ENCODE measurements around the gene BMERB1.
"Not testable (repeated sequence)": the region's sequence is repeated elsewhere in the genome, so short reads cannot be mapped to it uniquely, and the experiment has no call there.

The BMERB1 gene

GRCh38 chr16:15466131-15466530 lies 31.7 kb downstream of the BMERB1 start:
- DNase-seq: no peak

GRCh38 chr16:15466886-15467781 lies 32.7 kb downstream of the BMERB1 start:
- no peak for DNase-seq

DNA sequence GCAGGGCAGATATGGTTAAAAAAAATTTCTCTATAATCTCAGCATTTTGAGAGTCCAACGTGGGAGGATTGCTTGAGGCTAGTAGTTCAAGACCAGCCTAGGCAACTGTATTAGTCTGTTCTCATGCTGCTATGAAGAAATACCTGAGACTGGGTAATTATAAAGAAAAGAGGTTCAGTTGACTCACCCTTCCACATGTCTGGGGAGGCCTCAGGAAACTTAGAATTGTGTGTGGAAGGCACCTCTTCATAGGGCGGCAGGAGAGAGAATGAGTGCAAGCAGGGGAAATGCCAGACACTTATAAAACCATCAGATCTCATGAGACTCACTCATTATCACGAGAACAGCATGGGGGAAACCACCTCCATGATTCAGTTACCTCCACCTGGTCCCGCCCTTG lies 42.6 kb downstream of the BMERB1 start:
- DNase-seq: not testable (repeated sequence)

DNA sequence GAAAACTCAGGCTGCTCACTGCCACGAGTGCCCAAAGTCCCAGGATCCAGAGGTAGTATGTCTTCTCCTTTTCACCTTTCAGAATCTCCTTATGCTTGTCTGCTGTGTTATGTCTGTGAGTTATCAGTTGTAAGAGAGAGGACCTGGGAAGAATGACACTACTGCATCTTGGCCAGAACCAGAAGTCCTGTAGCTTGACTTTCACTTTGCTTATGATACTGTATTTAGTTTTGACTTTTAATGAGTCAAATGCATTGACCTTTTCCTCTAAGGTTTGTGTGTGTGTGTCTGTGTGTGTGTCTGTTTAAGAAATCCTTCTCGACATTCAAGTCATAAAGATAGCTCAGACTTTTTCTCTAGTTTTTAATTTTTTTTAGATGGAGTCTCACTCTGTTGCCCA lies 43.4 kb downstream of the BMERB1 start:
- no peak for DNase-seq

DNA sequence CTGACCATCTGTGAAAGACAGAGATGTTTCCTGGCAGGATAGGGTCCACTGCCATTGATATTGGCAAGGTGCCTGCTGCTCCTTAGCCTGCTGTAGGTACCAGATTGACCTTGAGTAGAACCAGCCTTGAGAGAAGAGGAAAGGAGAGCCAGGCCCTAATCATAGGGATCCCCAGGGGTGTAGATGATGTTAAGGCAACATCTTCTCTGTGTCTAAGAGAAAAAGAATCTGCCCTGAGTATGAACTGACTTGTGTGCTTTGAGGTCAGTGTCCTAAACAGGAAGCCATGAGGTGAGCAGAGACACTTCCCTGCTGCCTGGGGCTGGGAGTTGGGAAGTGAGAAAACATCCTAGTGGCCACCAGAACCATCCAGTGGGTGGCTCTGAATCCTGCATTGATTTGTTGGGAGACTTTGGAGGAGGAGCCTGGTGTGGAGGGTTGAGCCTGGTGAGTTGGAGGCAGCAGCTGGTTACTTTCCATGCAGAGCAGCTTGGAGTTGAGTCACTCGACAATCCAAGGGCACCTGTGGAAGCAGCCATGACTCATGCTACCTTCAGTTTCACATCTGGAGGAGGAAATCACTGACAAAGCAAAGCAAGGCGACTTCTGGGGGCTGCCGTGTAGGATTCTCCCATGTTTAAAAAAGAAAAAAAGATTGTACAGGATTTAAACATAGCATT lies 47.8 kb downstream of the BMERB1 start:
- DNase-seq: no peak

DNA sequence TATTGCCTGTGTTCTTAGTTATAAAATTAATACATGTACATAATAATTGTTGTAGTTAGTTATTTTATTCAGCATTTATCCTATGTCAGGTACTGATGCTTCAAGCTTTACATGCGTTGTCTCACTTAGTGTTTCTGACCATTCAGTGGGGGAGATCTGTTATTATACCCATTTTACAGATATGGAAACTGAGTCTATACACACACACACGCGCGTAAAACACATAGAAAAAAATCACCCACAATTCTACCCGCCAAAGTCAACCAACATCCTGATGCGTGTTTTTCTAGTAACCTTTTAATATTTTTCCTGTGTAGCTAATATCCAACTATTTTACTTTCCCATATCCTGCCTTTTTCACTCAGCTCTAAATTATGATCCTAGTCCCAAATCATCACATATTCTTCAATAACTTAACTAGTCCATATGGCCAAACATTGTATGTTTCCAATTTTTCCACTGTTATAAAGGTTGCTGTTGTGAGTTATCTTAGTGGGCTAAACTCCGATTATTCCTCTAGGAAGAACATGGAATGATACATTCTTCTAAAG lies 48.4 kb downstream of the BMERB1 start:
- DNase-seq: no peak

- no peak for DNase-seq
These were observed 49.5 kb downstream of the BMERB1 start for GRCh38 chr16:15483857-15484256.

DNA sequence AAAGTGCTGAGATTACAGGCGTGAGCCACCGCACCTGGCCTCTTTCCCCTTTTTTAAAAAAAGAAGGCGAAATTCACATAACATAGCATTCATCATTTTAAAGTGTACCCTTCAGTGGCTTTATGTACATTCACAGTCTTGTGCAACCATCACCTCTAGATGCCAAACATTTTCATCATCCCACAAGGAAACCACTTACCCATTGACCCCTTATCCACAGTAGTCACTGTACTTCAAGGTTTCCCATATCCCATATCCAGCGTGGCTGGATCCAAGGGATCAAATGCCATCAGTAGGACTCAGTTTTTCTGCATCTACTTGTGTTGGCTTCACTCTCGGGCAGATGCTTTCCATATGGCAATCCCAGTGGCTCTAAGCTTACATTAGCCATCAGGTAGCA lies 50.3 kb downstream of the BMERB1 start:
- no peak for DNase-seq

DNA sequence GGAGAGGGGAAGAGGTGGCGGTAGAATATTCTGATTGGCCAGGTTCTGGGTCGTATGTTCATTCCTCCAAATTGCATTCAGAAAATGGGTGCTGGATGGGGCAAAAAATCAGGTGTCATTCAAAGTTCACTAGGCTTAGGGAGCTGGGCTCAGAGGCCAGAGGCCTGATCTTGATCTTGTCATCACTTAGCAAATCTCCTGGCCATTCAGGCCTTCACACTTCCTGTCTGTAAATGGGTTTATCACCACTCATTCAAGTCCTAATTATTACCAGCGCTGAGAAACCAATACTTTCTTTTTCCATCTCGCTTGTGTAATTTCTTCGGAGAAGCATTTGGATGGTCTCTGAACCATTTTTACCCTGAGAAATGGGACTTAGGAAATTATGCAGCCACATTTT lies 50.8 kb downstream of the BMERB1 start:
- no peak for DNase-seq

DNA sequence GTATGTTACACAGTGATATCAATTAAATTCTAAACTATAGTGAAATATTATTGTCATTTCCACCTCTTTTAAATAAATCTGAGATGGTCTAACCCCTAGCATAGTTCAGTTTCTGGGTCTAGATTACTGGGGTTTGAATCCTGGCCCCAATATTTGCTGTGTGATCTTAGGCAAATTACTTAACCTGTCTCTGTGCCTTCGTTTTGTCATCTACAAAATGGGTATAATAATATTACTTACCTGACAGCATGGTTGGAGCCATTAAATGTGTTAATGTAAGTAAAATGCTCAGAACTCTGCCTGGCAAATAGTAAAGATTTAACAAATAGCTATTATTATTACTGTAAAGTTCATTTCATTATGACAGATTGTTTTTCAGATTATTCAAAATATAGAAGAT lies 52.3 kb downstream of the BMERB1 start:
- DNase-seq: no peak

DNA sequence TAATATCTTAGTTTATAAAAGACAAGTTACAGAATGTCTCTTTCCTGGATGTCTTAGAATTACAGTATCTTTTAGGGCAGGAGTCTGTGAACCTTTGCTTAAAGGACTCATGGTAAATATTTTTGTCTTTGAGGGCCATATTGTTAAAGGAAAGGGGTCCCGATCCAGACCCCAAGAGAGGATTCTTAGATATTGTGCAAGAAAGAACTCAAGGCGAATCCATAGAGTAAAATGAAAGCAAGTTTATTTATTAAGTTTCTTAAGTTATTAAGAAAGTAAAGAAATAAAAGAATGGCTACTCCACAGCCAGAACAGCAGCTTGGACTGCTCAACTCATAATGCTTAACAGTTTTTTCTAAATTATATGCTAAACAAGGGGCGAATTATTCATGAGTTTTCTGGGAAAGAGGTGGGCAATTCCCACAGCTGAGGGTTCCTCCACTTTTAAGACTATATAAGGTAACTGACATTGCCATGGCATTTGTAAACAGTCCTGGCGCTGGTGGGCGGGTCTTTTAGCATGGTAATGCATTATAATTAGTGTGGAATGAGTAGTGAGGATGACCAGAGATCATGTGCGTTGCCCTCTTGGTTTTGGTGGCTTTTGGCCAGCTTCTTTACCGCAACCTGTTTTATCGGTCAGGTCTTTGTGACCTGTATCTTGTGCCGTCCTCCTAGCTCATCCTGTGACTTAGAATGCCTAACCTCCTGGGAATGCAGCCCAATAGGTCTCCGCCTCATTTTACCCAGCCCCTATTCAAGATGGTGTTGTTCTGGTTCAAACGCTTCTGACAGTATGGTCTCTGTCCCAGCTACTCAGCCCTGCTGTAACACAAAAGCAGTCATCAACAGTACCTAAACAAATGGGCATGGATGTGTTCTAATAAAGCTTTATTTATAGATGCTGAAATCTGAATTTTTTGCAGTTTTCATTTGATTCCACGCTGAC lies 53.2 kb downstream of the BMERB1 start:
- no peak for DNase-seq

DNA sequence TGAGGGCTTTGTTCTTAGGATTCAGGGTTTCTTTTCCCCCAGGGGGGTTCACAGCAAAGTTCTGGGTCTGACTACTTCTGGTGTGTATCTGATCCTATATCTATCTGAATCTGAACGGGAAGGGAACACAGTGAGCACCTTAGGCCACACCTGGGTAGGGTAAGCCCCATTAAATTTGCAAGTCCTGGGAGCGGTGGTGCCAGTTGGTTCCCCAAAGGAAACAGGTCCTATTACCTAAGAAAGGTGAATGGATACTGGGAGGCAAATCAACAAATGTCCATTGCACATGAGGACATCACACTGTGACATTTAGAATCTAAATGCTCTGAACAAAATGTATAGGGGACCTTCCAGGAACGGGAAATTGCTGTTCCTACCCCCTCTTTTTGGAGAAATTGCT lies 54.6 kb downstream of the BMERB1 start:
- DNase-seq: no peak

DNA sequence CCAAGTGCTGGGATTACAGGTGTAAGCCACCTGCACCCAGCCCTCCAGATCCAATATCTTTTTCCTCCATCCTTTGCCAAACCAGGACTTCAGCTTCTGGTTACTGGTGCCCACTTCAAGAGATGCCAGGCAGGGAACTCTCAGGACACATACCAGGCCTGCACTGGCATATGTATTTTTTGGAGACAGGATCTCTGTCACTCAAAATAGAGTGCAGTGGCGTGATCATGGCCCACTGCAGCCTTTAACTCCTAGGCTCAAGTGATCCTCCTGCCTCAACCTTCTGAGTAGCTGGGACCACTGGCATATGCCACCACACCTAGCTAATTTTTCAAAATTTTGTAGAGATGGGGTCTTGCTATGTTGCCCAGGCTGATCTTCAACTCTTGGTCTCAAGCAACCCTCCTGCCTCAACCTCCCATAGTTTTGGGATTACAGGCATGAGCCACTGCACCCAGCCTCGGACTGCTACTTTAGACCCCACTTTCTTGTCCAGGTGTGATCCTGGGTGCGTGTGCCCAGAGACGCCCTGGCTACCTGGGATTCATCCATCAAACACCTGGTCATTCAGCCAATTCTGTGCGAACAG lies 55.8 kb downstream of the BMERB1 start:
- no peak for DNase-seq

DNA sequence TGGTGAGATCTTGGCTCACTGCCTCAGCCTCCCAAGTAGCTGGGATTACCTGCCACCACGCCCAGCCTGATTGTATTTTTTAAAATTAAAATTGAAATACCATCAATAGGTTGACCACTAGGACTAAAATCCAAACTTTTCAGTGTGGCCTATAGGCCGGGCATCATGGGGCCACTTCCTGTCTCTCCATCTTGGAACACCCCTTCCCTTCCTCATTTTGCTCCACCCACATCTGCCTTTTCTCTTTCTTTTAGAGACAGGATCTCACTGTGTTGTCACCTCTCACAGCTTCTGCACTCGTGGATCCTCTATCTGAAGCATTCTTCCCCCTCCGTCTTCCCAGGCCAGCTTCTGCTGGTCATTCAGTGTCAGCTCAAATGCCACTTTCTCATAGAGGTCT lies 57.0 kb downstream of the BMERB1 start:
- no peak for DNase-seq

DNA sequence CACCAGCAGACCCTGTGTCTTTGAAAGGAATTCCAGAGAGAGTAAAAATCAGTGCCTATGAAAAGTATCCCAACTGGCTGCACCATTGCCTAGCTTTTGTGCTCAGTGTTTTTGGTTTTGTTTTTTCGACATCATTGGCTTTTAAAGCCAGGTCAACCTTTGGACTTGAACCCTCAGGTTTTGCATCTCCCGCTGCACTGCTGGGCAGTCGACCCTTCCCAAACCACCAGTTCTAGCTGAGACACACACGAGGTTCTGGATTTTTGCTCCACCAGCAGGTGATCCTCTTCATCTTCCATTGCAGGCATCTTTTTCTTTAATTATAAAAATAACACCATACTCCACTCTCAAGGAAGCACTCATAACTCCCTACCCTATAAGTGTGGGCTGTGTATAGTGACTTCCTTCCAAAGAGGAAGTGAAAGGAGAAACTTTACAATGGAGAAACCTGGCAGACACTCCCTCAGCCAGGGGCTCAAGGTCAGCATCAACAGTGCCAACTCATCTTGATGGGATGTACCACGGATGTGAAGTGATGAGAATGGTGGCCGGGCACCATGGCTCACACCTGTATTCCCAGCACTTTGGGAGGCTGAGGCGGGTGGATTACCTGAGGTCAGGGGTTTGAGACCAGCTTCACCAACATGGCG lies 57.8 kb downstream of the BMERB1 start:
- DNase-seq: no peak

DNA sequence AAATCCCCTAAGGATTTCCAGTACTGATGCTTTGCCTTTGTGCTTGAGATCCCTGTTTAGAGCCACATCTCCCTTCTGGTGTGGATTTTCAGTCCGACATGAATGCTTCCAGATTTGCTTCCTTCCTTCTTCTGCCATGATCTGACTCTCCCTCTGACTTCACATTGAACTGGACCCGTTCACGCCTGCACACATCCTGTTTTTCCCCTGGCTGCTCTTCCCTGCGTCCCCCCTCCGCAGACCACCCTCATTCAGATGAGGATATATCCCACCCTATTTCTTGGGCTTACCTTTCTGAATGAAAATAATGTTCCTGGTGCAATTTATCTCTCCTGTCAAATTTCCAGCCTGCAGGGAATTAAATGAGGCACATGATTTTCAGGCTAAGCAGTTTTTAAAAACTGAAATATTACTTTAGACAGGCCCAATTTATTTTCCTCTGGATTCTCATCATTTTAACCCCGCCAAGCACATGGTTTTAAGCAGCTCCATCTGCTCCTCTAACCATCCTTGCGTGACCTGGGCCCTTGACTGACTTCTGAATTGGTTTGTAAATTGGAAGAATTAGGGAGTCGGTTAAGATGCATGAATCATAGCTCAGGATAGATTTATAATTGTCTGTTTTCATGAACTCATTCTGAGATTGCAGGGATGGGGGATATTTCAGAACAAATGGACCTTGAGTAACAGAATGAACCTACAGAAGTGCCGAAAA lies 59.2 kb downstream of the BMERB1 start:
- DNase-seq: no peak

- no peak for DNase-seq
These were observed 59.8 kb downstream of the BMERB1 start for GRCh38 chr16:15494236-15494635.

GRCh38 chr16:15495898-15496297 lies 61.5 kb downstream of the BMERB1 start:
- DNase-seq: no peak

DNA sequence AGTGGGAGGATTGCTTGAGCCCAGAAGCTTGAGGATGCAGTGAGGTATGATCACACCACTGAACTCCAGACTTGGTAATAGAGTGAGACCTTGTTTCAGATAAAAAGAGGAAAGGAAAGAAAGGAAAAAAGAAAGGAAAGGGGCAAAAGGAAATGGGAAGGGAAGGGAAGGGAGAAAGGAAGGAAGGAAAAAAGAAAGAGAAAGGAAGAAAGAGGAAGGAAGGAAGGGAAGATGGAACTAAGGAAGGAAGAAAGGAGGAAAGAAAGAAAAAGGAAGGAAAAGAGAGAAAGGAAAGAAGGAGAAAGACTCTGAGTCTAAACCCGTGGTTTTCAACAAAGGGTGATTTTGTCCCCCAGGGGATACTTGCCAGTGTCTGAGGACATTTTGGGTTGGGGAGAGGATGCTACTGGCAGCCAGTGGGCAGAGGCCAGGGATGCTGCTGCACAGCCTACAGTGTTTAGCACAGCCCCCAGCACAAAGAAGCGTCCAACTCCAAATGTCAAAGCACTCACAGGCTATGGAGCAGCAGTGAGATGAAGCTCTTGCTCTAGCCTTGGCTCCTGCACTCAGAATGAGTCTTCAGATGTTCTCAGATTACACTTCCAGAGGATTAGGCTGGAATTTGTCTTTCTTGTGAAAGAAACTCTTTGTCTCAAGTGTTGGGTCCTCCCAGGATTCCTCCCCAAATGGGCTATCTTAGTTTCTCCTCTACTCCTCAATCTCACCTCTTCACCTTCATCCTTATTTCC lies 64.2 kb downstream of the BMERB1 start:
- no peak for DNase-seq

DNA sequence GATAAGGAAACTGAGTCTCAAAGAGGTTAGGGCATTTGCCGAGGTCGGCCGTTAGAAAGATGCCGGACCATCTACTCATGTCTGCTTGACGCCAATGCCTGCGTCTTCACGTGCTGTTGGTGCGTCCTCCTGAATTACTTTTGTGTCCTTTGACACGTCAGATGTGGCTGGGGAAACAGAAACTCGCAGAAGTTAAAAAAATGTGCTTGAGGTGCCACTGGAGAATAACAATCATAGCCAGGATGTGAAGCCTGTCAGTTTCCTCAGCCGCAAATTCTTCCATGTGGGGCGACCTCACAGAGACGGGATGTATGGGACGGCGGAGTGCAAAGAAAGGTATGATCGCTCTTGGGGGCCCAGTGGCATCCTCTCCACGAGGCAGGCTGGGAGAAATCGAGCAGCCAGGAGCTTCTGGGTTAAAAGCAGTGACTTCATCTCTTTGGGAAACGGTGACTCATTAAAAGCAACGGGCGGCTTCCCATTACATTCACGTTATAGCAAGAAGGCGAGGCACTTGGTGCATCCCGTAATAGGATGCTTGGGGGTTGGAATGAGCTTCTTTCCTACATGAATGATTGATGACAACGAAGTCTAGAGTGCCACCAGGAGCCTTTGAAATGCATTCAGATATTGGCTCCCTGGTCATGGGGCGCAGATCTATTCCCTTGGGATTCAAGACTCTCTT lies 67.8 kb downstream of the BMERB1 start:
- no peak for DNase-seq
